GM18508 (cell line): Measurements from ENCODE around the gene ACTG2.
"Not testable (repeated sequence)": the region's sequence is repeated elsewhere in the genome, so short reads cannot be mapped to it uniquely, and the experiment has no call there.

Experiments
- ATAC-seq: cut with Tn5 transposase; IDR thresholded peaks from one replicate; pipeline ENCODE4 v1.9.1; 2021; ENCODE audit warnings: moderate number of reproducible peaks; ENCODE audit not compliant: insufficient read depth, unreplicated experiment

The ACTG2 gene

GRCh38 chr2:73891276-73891901, 1.4 kb upstream of the ACTG2 start:
- no peak for ATAC-seq

DNA sequence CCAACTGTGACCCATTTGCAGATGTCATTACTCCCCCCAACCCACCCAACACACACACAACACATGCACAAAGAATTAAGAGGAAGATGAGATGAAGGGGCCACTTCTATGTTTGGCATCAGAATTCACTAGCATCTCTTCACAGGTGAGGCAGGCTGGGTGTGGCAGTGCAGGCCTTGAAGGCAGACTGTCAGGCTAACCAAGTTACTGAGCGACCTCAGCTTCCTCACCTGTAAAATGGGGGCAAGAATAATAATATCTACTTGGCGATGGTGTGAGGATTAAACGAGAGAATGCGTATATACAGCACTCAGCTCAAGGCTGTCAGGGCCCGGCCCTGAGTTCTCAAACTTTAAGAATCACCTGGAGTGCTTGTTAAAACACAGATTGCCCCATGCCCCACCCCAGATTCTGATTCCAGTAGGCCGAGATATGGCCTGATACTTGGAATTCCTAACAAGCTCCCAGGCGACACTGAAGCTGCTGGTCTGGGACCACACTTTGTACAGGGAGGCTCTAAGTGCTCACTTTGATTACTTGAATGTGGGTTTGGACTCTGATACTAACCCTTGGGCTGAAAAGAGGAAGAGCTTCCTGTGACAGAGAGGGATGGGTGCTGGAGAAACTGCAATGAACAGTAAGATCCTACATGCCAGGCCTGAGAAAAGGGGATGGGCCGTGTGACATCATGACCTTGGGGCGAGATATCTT, 1.1 kb downstream of the ACTG2 start:
- no peak for ATAC-seq

- no peak for ATAC-seq
Observed at GRCh38 chr2:73894475-73894850, 1.7 kb downstream of the ACTG2 start.

GRCh38 chr2:73894877-73895276, 2.1 kb downstream of the ACTG2 start:
- ATAC-seq = no peak

DNA sequence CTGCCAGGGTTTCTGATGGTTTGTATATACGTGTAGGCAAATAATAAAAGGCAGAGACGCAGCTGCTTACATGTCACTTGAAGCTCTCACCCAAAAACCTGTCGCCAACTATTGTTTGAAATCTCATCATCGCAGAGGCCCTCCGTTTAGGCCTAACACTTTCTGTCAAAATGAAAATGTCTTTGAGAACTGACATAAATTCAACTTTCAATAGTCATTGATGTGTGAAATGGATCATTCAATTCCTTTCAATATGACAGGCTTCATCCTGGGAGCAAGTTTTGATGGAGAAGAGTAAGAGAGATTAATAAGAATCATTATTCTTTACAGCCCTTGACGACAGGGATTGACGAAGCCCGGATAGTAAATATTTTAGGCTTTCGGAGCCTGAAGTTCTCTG, 2.7 kb downstream of the ACTG2 start:
- ATAC-seq = no peak

GRCh38 chr2:73896362-73897239, 3.8 kb downstream of the ACTG2 start:
- ATAC-seq = no peak

DNA sequence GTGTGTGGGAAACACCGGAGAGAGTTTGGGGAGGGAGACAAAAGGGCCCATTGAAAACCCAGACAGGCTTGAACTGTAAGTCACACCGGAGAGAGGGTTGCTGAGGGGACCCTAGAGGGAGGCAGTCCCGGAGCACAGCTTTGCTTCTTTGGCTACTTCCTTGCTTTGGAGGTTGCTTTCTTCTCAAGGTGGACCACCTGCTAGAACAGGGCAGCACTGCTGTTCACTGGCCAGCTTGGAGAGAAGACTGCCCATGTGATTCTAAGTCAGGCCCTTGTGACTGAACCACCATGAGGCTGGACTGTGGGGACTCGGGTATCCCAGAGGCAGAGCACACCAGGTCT, 4.4 kb downstream of the ACTG2 start:
- ATAC-seq = no peak

DNA sequence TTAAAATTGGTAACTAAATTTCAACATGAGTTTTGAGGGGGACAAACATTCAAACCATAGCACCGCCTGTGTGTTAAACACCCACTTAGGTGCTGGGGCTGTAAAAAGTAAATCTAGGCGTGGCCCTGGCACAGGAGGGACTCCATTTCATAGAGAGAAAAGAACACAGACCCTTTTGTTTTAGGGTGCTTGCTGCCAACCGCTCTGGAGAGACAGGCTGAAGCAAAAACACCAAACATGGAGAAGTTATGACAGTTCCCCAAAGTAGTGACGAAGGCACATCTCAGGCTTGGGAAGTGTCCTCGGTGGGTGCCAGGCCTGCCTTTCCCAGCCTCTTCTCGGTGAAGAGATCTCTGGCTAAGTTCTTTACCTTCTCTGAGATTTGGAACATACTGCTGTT, 5.1 kb downstream of the ACTG2 start:
- ATAC-seq = no peak

DNA sequence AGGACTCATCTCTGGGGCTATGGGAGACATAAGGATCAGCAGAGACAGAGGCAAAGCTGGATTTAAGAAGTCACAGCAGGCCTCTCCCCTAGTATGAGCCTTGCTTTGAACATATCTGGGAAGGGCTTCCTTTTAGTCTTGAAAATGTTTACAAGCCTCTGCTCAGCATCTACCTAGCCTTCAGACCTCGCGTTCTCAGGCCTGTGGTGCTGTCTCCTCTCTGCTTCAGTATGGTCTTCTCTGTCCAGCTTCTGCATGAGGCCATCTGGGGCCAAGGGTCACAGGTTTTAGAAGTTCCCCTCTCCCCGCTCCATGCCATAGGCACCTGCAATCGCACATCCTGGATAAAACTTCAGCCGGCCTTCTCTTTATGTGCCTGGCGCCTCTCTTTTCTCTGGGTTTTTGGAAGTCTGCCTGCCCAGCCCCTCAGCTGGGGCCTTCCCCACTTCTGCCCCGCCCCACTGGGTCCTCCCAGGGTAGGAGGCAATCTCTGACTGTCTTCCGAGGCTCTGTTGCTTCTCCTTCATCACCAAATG, 7.1 kb downstream of the ACTG2 start:
- no peak for ATAC-seq

DNA sequence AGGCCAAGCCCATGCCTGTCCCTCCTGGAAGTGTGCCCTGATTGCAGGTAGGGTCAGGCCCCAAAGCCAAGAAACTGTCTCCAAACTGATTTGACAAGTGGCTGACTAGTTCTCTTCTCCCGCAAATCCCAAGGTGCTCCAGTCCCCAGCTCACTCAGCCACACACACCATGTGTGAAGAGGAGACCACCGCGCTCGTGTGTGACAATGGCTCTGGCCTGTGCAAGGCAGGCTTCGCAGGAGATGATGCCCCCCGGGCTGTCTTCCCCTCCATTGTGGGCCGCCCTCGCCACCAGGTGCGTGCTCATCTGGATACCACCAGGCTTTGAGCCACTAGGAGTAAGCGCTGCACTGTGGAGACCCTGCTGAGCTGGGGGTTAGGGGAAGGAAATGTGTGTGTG, 8.3 kb downstream of the ACTG2 start:
- ATAC-seq = no peak

GRCh38 chr2:73902284-73902683, 9.5 kb downstream of the ACTG2 start:
- ATAC-seq = no peak

- ATAC-seq = no peak
Observed at GRCh38 chr2:73903313-73903712, 10.5 kb downstream of the ACTG2 start.

- ATAC-seq = not testable (repeated sequence)
Observed at GRCh38 chr2:73903949-73904613, 11.3 kb downstream of the ACTG2 start.

DNA sequence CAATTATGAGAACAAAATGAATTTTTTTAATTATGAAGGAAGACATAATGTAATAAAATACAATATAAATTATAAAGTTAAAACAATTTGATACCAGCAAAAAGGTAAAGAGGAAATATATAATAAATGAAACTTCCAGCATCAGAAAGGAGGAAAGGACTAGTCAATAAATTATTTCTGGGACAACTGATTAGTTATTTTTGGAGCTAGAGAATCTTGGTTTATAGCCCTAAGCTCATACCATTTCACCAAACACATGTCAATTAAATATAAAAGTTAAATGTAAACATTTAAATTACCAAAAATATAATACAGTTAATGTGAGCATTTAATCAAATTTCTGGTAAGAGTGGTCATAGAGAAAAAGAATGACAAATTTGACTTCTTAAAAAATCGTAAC, 12.1 kb downstream of the ACTG2 start:
- ATAC-seq = no peak

GRCh38 chr2:73906847-73907505, 14.2 kb downstream of the ACTG2 start:
- ATAC-seq = no peak

- ATAC-seq = no peak
Observed at GRCh38 chr2:73907840-73908452, 15.1 kb downstream of the ACTG2 start.

GRCh38 chr2:73908689-73909652, 16.2 kb downstream of the ACTG2 start:
- ATAC-seq = no peak

- ATAC-seq = no peak
Observed at GRCh38 chr2:73910873-73911547, 18.2 kb downstream of the ACTG2 start.
